Natural killer cell (primary cell): Measurements from ENCODE around the gene HNRNPH1. TPM values are rescaled to one million over a fixed set of nuclear protein-coding genes. Genes with fewer than 3 reads are reported as not detected.
"Not testable (repeated sequence)": the region's sequence is repeated elsewhere in the genome, so short reads cannot be mapped to it uniquely, and the experiment has no call there.

Experiments
- ATAC-seq, 3 donors: fragments of 150-1000 bp in 2 of 3; fragments of 200-7000 bp in 1 of 3; cut with Tn5 transposase; 1 replicate in 1 of 3; 2 replicates in 2 of 3; pipeline ENCODE4 v1.10.0; 2021; ENCODE audit warnings: mild to moderate bottlenecking in 2 of 3, moderate library complexity in 2 of 3
- DNase-seq, 2 donors: peaks; one replicate each; pipeline versions ENCODE4 v3.0.0 to v3.0.0-alpha.2; 2013 to 2021; ENCODE audit warnings: mixed read lengths in 1 of 2
- H3K27ac ChIP-seq: one replicate; pipeline ENCODE4 v1.5.1; 2013; ENCODE audit warnings: mild to moderate bottlenecking, low read length
- H3K27me3 ChIP-seq: one replicate; pipeline ENCODE4 v1.6.1; 2013; ENCODE audit warnings: low read length; ENCODE audit not compliant: control insufficient read depth, insufficient read depth
- H3K36me3 ChIP-seq: one replicate; pipeline ENCODE4 v1.6.1; 2013; ENCODE audit warnings: low read length; ENCODE audit not compliant: control insufficient read depth, insufficient read depth
- H3K4me1 ChIP-seq: one replicate; pipeline ENCODE4 v1.6.1; 2013; ENCODE audit warnings: low read length; ENCODE audit not compliant: control insufficient read depth, insufficient read depth
- H3K4me3 ChIP-seq: one replicate; pipeline ENCODE4 v1.5.1; 2013; ENCODE audit warnings: low read length
- H3K9me3 ChIP-seq: one replicate; pipeline ENCODE4 v1.6.1; 2013; ENCODE audit warnings: low read length; ENCODE audit not compliant: control insufficient read depth, insufficient read depth
- H3K27ac Mint-ChIP-seq, 2 donors: one replicate each; pipeline ENCODE4 v1.8.0; 2022; ENCODE audit warnings: mild to moderate bottlenecking in 2 of 2, mixed read lengths in 2 of 2, moderate library complexity in 1 of 2
- H3K27me3 Mint-ChIP-seq, 2 donors: one replicate each; pipeline ENCODE4 v1.8.0; 2022; ENCODE audit warnings: low read depth in 2 of 2, mixed read lengths in 2 of 2
- H3K36me3 Mint-ChIP-seq: one replicate; pipeline ENCODE4 v1.8.0; 2022; ENCODE audit warnings: mixed read lengths
- H3K4me1 Mint-ChIP-seq, 2 donors: one replicate each; pipeline ENCODE4 v1.8.0; 2022; ENCODE audit warnings: mixed read lengths in 2 of 2
- H3K4me3 Mint-ChIP-seq: one replicate; pipeline ENCODE4 v1.8.0; 2022; ENCODE audit warnings: mild to moderate bottlenecking, moderate library complexity, mixed read lengths
- H3K9me3 Mint-ChIP-seq, 2 donors: one replicate each; pipeline ENCODE4 v1.8.0; 2022; ENCODE audit warnings: mixed read lengths in 2 of 2
- WGBS: methylation state at CpG from one replicate; pipeline ENCODE4 v1.1.7; 2013; ENCODE audit warnings: missing lambda C conversion rate; ENCODE audit not compliant: insufficient coverage; 5-methylcytosine and 5-hydroxymethylcytosine counted together
- intact Hi-C: fragments of 100-400 bp; cut with micrococcal nuclease; formaldehyde crosslinking; loops from one replicate; pipeline ENCODE4 v1.14.2; 2022
- total RNA-seq, 4 donors: library from RNA; stranded (reverse); fragments of 120-200 nt in 1 of 4; gene quantifications; one replicate each; pipeline versions ENCODE4 v1.2.3 to v1.2.4, GENCODE V29; 2013 to 2022
- TF ChIP-seq, protein P1 (sequence below): fragments of 200-600 bp; IDR thresholded peaks from one replicate; pipeline ENCODE4 v1.8.0; 2022; ENCODE audit warnings: antibody characterized with exemption

The HNRNPH1 gene
- total RNA-seq, 3 donors from 2014 or later (not counting 1 experiment from before 2014, with no cell fraction given), result 1,749 to 2,212 (median 1,853) TPM

DNA sequence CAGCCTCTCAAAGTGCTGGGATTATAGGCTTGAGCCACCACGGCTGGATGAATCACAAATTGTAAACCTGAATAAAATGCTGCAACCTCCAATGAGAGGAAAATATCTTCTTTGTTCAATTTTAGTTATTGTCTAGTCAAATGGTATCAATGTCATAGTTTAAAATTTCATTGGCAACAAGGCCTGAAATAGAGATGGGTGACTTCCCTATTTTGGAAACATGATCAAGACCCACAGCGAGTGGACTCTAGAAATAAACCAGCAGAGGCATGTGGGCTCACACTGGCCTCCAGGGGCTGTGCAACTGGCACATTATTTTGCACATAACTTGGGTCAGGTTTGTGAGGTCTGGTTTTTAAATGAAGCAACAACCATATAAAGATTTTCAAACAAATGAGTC lies 29.7 kb upstream of the HNRNPH1 start:
- H3K36me3 Mint-ChIP-seq, H3K9me3 Mint-ChIP-seq, intact Hi-C loops, H3K36me3 ChIP-seq, H3K27ac ChIP-seq, H3K4me3 ChIP-seq, ATAC-seq, H3K27ac Mint-ChIP-seq, DNase-seq, H3K4me1 Mint-ChIP-seq, H3K4me1 ChIP-seq, H3K27me3 ChIP-seq, H3K9me3 ChIP-seq, H3K4me3 Mint-ChIP-seq, H3K27me3 Mint-ChIP-seq: not testable (repeated sequence)
- 33% methylated on average over 1 of the region's 2 CpGs for WGBS

DNA sequence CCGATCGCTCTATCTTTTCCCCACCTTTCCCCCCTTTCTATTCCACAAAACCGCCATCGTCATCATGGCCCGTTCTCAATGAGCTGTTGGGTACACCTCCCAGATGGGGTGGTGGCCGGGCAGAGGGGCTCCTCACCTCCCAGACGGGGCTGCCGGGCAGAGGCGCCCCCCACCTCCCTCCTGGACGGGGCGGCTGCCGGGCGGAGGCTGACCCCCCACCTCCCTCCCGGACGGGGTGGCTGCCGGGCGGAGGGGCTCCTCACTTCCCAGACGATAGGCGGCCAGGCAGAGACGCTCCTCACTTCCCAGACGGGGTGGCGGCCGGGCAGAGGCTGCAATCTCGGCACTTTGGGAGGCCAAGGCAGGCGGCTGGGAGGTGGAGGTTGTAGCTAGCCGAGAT lies 26.8 kb upstream of the HNRNPH1 start:
- H3K27me3 ChIP-seq, H3K4me1 Mint-ChIP-seq, H3K4me3 ChIP-seq, H3K9me3 Mint-ChIP-seq, H3K27me3 Mint-ChIP-seq, H3K4me3 Mint-ChIP-seq, H3K36me3 ChIP-seq, H3K9me3 ChIP-seq, H3K36me3 Mint-ChIP-seq, ATAC-seq, H3K27ac Mint-ChIP-seq, H3K27ac ChIP-seq, H3K4me1 ChIP-seq, intact Hi-C loops, DNase-seq: not testable (repeated sequence)
- 97% methylated on average over 14 of the region's 26 CpGs for WGBS

DNA sequence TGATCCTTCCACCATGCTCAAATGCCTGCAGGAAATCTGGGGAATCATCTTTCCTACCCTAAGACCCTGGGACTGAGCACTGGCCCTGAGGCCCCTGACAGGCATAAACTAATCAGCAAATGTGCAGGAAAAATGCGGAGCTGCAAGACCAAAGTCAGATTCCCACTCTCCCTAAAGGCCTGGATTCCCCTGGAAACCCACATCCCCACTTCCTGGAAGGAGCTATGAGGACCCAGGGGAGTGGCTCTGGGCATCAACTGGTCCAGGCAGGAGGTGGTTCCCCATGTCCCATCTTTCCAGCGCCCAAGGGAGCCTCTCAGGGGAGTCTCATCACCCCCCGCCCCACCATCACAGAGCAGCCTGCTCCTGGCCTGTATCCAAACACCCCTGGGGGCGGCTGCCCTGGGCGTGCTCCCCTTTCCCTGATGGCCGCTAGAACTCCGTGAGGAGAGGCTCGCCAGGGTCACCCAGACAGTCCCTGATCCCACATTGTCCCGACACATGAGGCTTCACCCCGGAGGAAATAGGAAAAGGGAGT lies 25.8 kb upstream of the HNRNPH1 start:
- H3K4me3 Mint-ChIP-seq, intact Hi-C loops, H3K27me3 ChIP-seq, H3K27ac Mint-ChIP-seq, H3K4me1 ChIP-seq, ATAC-seq, H3K9me3 Mint-ChIP-seq, H3K27me3 Mint-ChIP-seq, DNase-seq, H3K4me1 Mint-ChIP-seq, H3K36me3 Mint-ChIP-seq, H3K4me3 ChIP-seq, H3K36me3 ChIP-seq, H3K27ac ChIP-seq, H3K9me3 ChIP-seq: not testable (repeated sequence)
- WGBS, result 80% methylated on average over 5 of the region's 10 CpGs

DNA sequence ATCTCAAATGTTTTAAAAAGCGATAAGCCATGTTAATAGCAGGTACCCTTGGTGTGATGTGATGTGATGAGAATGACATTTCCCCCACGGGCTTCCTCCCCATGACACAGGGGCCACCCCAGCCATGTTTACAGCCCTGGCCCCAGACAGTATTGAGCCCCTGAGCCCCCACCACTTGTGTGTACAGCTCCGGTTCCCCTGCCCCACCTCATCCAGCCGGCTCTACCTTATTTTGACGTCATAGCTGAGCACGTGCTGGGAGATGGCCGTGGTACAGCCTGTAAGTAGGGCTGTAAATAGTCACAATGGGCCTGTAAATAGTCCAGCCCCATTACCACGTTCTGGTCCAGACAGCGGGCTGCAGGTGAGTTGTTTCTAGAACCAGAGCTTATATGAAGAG lies 24.9 kb upstream of the HNRNPH1 start:
- Mint-ChIP-seq H3K4me3 (no peak overlapping the region), H3K9me3 (no peaks in the 10 kb centered on the region)

DNA sequence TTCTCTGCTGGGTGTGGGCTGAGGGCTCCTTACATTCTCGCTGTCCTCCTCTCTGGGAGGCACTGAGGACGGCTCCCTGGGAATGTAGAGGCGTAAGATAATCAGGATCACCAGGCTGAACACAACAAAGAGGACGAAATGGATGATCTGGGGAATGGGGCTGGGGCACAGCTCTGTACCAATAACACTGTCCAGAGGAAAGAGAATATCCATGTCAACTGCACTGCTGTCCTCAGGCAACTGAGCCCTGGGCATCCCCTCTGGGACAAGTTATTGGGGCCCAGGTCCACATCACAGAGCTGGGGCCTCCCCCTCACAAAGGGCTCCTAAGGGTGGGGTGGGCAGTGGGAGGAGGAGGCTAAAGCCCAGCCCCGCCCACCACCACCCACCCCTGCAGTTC lies 21.3 kb upstream of the HNRNPH1 start:
- H3K27me3 ChIP-seq, H3K9me3 ChIP-seq, H3K27me3 Mint-ChIP-seq, H3K4me3 Mint-ChIP-seq, H3K27ac ChIP-seq, DNase-seq, H3K9me3 Mint-ChIP-seq, H3K4me3 ChIP-seq, intact Hi-C loops, H3K27ac Mint-ChIP-seq, H3K36me3 ChIP-seq, H3K36me3 Mint-ChIP-seq, H3K4me1 ChIP-seq, H3K4me1 Mint-ChIP-seq, ATAC-seq: not testable (repeated sequence)
- 92% methylated on average over 5 of the region's 5 CpGs for WGBS

More for the DNA sequence above, 24.9 kb upstream of the HNRNPH1 start:
- Histone ChIP-seq H3K4me1 (no peaks in the 10 kb centered on the region), H3K27me3 (no peaks in the 10 kb centered on the region), H3K27ac (no peak overlapping the region), H3K9me3 (no peaks in the 10 kb centered on the region), H3K36me3 (no peaks in the 10 kb centered on the region), H3K4me3 (no peak overlapping the region)
- TF ChIP-seq, protein P1, sequence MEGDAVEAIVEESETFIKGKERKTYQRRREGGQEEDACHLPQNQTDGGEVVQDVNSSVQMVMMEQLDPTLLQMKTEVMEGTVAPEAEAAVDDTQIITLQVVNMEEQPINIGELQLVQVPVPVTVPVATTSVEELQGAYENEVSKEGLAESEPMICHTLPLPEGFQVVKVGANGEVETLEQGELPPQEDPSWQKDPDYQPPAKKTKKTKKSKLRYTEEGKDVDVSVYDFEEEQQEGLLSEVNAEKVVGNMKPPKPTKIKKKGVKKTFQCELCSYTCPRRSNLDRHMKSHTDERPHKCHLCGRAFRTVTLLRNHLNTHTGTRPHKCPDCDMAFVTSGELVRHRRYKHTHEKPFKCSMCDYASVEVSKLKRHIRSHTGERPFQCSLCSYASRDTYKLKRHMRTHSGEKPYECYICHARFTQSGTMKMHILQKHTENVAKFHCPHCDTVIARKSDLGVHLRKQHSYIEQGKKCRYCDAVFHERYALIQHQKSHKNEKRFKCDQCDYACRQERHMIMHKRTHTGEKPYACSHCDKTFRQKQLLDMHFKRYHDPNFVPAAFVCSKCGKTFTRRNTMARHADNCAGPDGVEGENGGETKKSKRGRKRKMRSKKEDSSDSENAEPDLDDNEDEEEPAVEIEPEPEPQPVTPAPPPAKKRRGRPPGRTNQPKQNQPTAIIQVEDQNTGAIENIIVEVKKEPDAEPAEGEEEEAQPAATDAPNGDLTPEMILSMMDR, result no peak
- H3K4me1 Mint-ChIP-seq, result no peaks in the 10 kb centered on the region
- ATAC-seq, result no peak
- no peak for DNase-seq
- no peak overlapping the region for H3K27ac Mint-ChIP-seq
- intact Hi-C loops, result no loop called here
- no peaks in the 10 kb centered on the region for H3K27me3 Mint-ChIP-seq
- no peaks in the 10 kb centered on the region for H3K36me3 Mint-ChIP-seq
- WGBS, result 92% methylated on average over 8 of the region's 9 CpGs

DNA sequence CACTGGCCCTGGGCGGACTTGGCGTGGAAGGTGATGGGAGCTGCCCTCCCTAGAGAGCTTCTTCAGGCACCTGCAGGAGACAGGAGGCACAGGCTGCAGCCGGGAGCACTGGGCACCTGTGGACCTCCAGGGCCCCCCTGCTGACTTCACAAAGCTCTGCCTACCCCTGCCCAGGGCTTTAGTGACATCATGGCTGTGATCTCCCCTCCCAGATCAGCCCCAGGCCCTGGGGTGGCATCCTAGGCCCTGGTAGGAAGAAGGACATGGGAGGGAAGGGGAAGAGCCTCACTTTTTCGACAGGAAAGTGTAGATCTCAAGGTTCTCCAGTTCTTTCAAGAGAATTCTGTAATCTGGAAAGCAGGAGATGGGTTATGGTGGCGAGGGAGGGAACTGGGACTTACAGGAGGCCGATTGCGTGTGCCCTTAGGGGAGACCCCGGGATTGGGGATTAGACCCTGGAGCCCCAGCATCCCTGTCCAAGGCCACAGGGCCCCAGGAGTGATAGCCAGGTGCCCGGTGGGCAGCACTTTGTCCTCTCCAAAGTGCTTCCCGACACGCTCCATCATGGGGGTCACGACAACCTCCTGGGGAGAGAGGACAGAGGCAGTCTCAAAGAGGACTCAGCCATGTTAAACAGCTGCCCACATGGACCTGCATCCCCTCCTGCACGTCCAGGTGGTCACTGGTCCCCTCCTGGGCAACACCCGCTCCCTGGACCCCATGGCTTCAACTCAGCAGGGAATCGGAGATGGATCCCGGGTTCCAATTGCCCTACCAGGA lies 19.9 kb upstream of the HNRNPH1 start:
- H3K9me3 ChIP-seq, H3K27me3 Mint-ChIP-seq, H3K4me3 Mint-ChIP-seq, H3K9me3 Mint-ChIP-seq, H3K4me1 ChIP-seq, H3K36me3 Mint-ChIP-seq, H3K36me3 ChIP-seq, H3K4me3 ChIP-seq, H3K27ac ChIP-seq, ATAC-seq, DNase-seq, H3K27me3 ChIP-seq, H3K4me1 Mint-ChIP-seq, H3K27ac Mint-ChIP-seq, intact Hi-C loops: not testable (repeated sequence)
- 87% methylated on average over 14 of the region's 16 CpGs for WGBS

DNA sequence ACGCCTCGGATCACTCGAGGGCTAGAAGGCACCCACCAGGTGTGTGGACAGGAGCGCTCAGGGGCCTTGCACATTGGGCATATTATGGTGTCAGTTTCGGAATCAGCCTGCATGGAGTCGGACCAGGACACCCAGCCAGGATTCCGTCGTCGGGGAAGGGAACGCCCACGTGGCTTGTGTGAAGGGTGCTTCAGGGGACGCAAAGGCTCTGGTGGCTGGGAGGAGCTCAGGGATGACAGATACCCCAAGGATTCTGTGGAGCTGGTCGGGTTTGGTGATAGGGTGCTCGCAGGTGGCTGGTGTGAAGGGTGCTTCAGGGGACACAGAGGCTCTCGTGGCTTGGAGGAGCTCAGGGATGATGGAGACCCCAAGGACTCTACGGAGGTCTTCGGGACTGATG lies 19.2 kb upstream of the HNRNPH1 start:
- H3K27me3 Mint-ChIP-seq, H3K4me3 ChIP-seq, H3K36me3 Mint-ChIP-seq, H3K36me3 ChIP-seq, H3K4me1 ChIP-seq, intact Hi-C loops, DNase-seq, H3K9me3 ChIP-seq, H3K27ac Mint-ChIP-seq, ATAC-seq, H3K4me1 Mint-ChIP-seq, H3K9me3 Mint-ChIP-seq, H3K27ac ChIP-seq, H3K27me3 ChIP-seq, H3K4me3 Mint-ChIP-seq: not testable (repeated sequence)
- 88% methylated on average over 11 of the region's 17 CpGs for WGBS
